Ishikawa (cell line): ENCODE data around the gene CA5B.

Experiments used
- EP300 ChIP-seq: IDR thresholded peaks from 2 replicates; pipeline ENCODE4 v1.6.1; 2012; ENCODE audit warnings: borderline replicate concordance
- FOXM1 ChIP-seq: IDR thresholded peaks from 2 replicates; pipeline ENCODE4 v1.6.1; 2012; ENCODE audit warnings: low read depth, borderline replicate concordance
- RAD21 ChIP-seq: IDR thresholded peaks from 2 replicates; pipeline ENCODE4 v1.6.1; 2012; ENCODE audit warnings: low read depth
- TAF1 ChIP-seq: IDR thresholded peaks from 2 replicates; pipeline ENCODE4 v1.6.1; 2012; ENCODE audit warnings: low read depth, mild to moderate bottlenecking
- ZBTB7A ChIP-seq: IDR thresholded peaks from 2 replicates; pipeline ENCODE4 v1.6.1; 2012; ENCODE audit warnings: low read depth
- TF ChIP-seq, protein P1 (sequence below): IDR thresholded peaks from 2 replicates; pipeline ENCODE4 v1.6.1; 2012
- TF ChIP-seq, protein P2 (sequence below): IDR thresholded peaks from 2 replicates; pipeline ENCODE4 v1.6.1; 2012; ENCODE audit warnings: low read depth, mild to moderate bottlenecking

DNA sequence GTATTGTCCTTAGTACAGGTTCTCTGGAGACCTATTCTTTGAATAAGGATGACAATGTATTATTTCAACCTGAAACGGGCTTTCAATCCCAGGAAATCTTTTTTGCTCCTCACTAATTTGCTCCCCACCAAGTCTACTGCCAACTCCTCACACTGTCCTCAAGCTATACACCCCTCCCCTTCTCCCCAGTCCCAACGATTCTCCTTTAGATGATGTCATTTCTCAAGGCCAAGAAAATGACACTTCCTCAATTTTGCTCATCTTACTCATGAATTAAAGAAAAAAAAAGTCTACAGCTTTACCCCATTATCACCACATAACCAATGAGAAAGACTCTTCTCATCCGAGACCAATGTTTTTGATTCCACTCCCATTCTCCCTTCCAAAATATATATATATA is 96.0 kb downstream of the CA5B start:
- TF ChIP-seq RAD21: no peak
- no peak for TF ChIP-seq EP300
- no peak for TF ChIP-seq FOXM1
- TF ChIP-seq TAF1: no peak
- TF ChIP-seq, protein P1, sequence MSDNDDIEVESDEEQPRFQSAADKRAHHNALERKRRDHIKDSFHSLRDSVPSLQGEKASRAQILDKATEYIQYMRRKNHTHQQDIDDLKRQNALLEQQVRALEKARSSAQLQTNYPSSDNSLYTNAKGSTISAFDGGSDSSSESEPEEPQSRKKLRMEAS: no peak
- no peak for TF ChIP-seq ZBTB7A
- TF ChIP-seq, protein P2, sequence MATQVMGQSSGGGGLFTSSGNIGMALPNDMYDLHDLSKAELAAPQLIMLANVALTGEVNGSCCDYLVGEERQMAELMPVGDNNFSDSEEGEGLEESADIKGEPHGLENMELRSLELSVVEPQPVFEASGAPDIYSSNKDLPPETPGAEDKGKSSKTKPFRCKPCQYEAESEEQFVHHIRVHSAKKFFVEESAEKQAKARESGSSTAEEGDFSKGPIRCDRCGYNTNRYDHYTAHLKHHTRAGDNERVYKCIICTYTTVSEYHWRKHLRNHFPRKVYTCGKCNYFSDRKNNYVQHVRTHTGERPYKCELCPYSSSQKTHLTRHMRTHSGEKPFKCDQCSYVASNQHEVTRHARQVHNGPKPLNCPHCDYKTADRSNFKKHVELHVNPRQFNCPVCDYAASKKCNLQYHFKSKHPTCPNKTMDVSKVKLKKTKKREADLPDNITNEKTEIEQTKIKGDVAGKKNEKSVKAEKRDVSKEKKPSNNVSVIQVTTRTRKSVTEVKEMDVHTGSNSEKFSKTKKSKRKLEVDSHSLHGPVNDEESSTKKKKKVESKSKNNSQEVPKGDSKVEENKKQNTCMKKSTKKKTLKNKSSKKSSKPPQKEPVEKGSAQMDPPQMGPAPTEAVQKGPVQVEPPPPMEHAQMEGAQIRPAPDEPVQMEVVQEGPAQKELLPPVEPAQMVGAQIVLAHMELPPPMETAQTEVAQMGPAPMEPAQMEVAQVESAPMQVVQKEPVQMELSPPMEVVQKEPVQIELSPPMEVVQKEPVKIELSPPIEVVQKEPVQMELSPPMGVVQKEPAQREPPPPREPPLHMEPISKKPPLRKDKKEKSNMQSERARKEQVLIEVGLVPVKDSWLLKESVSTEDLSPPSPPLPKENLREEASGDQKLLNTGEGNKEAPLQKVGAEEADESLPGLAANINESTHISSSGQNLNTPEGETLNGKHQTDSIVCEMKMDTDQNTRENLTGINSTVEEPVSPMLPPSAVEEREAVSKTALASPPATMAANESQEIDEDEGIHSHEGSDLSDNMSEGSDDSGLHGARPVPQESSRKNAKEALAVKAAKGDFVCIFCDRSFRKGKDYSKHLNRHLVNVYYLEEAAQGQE: no peak
